Activated CD4-positive, alpha-beta T cell treated with anti-CD3 and anti-CD28 coated beads, Interleukin-2, amount 10 ng/mL, durations not matched to agents 7 days and 5 days (primary cell): ENCODE measurements around the gene MLPH. TPM values are rescaled to one million over a fixed set of nuclear protein-coding genes. Genes with fewer than 3 reads are reported as not detected.
A peak's percentile ranks its signal among the peaks of the same experiment; 100 is the strongest.

ENCODE experiments used
- CTCF ChIA-PET: fragments of 350-600 bp; sonication (Branson Sonifier 250); formaldehyde crosslinking; loops from one replicate; lab custom pipeline; 2021; ENCODE audit warnings: antibody characterized with exemption; lab: Charles Lee
- POLR2A ChIA-PET: fragments of 350-600 bp; sonication (Branson Sonifier 250); formaldehyde crosslinking; loops from one replicate; lab custom pipeline; 2021; ENCODE audit warnings: antibody characterized with exemption; lab: Charles Lee
- DNase-seq: peaks from one replicate; pipeline ENCODE4 v3.0.0-alpha.2; 2020
- H3K27ac Mint-ChIP-seq: one replicate; pipeline ENCODE4 v1.8.0; 2021; ENCODE audit warnings: mild to moderate bottlenecking, moderate library complexity, mixed read lengths
- H3K27me3 Mint-ChIP-seq: one replicate; pipeline ENCODE4 v1.8.0; 2021; ENCODE audit warnings: mixed read lengths
- H3K36me3 Mint-ChIP-seq: one replicate; pipeline ENCODE4 v1.8.0; 2021; ENCODE audit warnings: low read depth, mixed read lengths
- H3K4me1 Mint-ChIP-seq: one replicate; pipeline ENCODE4 v1.8.0; 2021; ENCODE audit warnings: mixed read lengths
- H3K4me3 Mint-ChIP-seq: one replicate; pipeline ENCODE4 v1.8.0; 2021; ENCODE audit warnings: mild to moderate bottlenecking, moderate library complexity, mixed read lengths
- H3K9me3 Mint-ChIP-seq: one replicate; pipeline ENCODE4 v1.8.0; 2021; ENCODE audit warnings: mixed read lengths
- total RNA-seq, 2 experiments: library from RNA; stranded (reverse); gene quantifications; one replicate each; pipeline ENCODE4 v1.2.3, GENCODE V29; 2021

Gene MLPH
- total RNA-seq, 2 experiments from 2014 or later = not detected

DNA sequence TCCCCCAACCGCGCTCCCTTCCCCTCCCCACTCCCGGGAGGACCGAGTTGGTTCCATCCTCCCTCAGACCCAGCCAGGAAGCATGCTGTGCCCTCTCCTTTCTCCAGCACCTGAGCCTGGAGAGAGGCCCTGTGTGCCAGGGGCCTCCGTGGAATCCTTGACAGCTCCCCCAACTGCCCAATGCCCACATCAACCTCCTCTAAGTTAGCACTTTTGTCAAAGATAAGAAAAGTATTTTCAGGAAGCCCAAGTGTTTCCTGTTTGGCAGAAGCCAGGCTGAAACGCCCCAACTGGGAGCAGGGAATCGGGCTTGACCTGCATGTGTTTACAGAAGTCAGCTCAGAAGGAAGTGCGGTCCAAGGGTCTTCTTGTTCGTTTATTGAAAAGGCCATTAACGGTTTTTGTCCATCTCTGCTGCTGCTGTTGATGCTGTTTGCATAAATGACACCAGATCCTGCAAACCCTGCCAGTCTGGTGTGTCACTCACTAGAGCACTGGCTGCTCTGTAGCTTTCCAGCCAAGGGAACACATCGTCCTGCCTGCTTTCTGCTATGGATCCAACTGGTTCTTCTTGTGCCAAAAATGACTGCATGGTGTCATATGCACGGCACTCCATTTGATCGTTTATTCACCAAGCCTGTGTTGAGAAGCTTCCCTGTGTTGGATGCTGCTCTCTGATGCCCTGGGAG lies 37.7 kb upstream of the MLPH start:
- ChIA-PET POLR2A (interaction anchor here (0.7 kb wide), 1 partner anchor 15 kb away, joined by 5 read pairs; no protein-coding TSS in a partner anchor), CTCF (interaction anchor here (1.1 to 1.3 kb wide), 2 partner anchors 28 to 123 kb away, joined by 3 to 4 read pairs; no protein-coding TSS in a partner anchor)
- H3K27ac Mint-ChIP-seq = no peak overlapping the region
- H3K4me3 Mint-ChIP-seq = no peak overlapping the region
- H3K36me3 Mint-ChIP-seq = no peaks in the 10 kb centered on the region
- no peaks in the 10 kb centered on the region for H3K4me1 Mint-ChIP-seq
- DNase-seq = no peak
- H3K9me3 Mint-ChIP-seq = peaks cover 3% of the 10 kb centered on the region
- no peaks in the 10 kb centered on the region for H3K27me3 Mint-ChIP-seq

DNA sequence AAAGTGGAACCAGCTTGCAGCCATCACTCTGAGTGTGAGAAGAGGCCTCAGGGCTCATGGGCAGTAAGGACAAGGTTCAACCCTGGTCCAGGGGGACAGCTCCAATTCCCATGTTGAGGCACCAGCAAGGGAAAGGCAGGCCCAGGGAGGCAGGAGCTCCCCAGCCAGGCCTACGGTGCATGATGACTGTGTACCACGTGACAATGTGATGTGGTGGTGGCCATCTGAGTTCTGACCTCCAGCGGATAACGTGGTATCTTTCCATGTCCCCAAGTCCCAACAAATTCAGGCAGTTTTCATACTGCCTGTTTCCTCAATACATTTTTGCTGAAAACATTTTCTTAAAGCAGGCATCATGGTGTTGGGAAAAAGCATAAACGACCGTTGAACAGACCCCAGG lies 36.9 kb upstream of the MLPH start:
- CTCF ChIA-PET = interaction anchor here (1.1 kb wide), 1 partner anchor 28 kb away, joined by 4 read pairs; no protein-coding TSS in a partner anchor

DNA sequence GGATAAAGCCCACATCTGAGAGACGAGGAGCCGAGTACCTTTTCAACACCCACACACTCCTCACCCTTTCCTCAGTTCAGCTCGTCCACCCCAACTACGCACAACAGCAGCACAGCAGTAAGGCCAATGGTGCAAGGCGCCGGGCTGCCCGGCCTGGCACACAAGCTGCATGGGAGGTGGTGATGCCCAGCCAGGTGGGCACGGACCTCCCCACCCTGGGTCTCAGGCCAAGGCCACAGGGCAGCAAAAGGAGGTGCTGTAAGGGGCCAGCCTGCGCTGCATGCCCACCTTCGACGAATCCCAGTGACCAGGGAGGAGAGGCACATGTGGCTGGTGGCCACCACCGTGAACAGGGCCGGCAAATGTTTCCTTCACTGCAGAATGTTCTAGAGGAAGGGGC lies 36.5 kb upstream of the MLPH start:
- H3K27ac Mint-ChIP-seq = no peak overlapping the region
- no peak overlapping the region for H3K4me3 Mint-ChIP-seq
- no peaks in the 10 kb centered on the region for H3K4me1 Mint-ChIP-seq
- ChIA-PET CTCF (interaction anchor here (1.1 kb wide), 1 partner anchor 29 kb away, joined by 4 read pairs; no protein-coding TSS in a partner anchor), POLR2A (interaction anchor here (0.6 kb wide), 1 partner anchor 42 kb away, joined by 7 read pairs; no protein-coding TSS in a partner anchor)
- H3K9me3 Mint-ChIP-seq = peaks cover 5% of the 10 kb centered on the region
- DNase-seq = no peak
- no peaks in the 10 kb centered on the region for H3K27me3 Mint-ChIP-seq
- no peaks in the 10 kb centered on the region for H3K36me3 Mint-ChIP-seq

More for the DNA sequence above, 36.9 kb upstream of the MLPH start:
- no peak overlapping the region for H3K27ac Mint-ChIP-seq
- no peaks in the 10 kb centered on the region for H3K27me3 Mint-ChIP-seq
- H3K4me1 Mint-ChIP-seq = no peaks in the 10 kb centered on the region
- DNase-seq = no peak
- no peaks in the 10 kb centered on the region for H3K36me3 Mint-ChIP-seq
- peaks cover 3% of the 10 kb centered on the region for H3K9me3 Mint-ChIP-seq
- H3K4me3 Mint-ChIP-seq = no peak overlapping the region
- POLR2A ChIA-PET = no interaction called here

DNA sequence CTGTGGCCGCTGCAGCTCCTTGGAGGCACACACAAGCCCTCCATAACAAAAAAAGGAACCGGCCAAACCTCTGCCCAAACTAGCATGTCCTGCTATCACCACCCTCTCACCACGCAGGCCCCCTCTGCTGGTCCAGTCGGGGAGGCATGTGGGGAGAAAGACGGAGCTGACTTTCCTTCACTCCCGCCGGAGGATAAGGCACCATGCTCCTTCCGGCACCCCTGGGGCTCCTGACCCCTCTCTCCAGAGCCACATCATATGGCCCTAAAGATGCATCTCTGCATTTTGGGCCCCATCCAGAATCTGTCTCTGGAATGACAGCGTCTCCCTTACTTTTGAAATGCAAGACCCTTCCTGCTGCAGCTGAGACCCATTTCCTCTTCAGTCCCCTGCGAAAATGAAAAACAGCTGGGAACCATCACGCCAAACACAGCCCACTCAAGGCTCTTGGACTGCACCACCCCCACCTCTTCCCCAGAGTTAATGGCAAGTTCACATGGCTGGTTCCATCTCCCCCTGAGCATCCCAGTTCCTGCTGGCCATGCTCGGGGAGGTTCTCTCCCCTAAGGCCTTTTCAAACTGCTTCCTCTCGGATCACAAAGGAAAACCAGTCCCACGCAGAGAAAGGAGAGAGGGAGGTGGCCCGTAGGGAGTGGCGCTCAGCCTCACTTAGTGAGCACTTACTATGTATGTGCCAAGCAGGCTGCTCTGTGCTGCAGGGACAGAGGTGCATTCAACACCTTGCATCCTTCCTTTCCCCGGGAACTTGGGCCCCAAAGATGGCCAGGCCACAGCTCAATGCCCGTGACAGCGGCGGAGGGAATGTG lies 35.2 kb upstream of the MLPH start:
- Mint-ChIP-seq H3K36me3 (no peaks in the 10 kb centered on the region), H3K4me1 (no peaks in the 10 kb centered on the region), H3K4me3 (no peak overlapping the region), H3K9me3 (peaks cover 8% of the 10 kb centered on the region), H3K27me3 (no peaks in the 10 kb centered on the region), H3K27ac (no peak overlapping the region)
- POLR2A ChIA-PET = no interaction called here
- CTCF ChIA-PET = interaction anchor here (1.0 to 1.3 kb wide), 2 partner anchors 30 to 61 kb away, joined by 3 to 6 read pairs; no protein-coding TSS in a partner anchor
- DNase-seq = no peak

DNA sequence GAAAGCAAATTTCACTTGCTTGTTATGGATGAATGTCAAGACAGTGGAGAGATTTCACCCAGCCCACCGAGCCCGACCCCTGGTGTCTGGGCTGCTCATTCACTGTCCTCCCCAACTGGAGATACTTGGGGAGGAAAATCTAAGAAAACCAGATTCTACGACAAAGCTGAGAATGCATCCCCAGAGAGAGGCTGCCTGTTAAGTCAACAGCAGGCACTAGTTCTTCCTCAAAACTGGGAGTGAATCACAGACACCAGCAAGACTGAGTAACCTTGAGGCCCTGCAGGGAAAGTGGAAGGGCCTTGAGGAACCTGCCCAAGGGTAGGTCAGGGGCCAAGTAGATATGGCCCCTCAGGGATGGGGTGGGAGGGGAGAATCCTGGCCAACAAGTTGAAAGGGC lies 34.2 kb upstream of the MLPH start:
- no peak for DNase-seq
- Mint-ChIP-seq H3K36me3 (no peaks in the 10 kb centered on the region), H3K27ac (no peak overlapping the region), H3K4me1 (peaks cover under 1% of the 10 kb centered on the region), H3K4me3 (no peak overlapping the region), H3K9me3 (peaks cover 13% of the 10 kb centered on the region), H3K27me3 (no peaks in the 10 kb centered on the region)
- ChIA-PET CTCF (interaction anchor here (1.7 kb wide), 1 partner anchor 10 kb away, joined by 3 read pairs; no protein-coding TSS in a partner anchor), POLR2A (no interaction called here)

DNA sequence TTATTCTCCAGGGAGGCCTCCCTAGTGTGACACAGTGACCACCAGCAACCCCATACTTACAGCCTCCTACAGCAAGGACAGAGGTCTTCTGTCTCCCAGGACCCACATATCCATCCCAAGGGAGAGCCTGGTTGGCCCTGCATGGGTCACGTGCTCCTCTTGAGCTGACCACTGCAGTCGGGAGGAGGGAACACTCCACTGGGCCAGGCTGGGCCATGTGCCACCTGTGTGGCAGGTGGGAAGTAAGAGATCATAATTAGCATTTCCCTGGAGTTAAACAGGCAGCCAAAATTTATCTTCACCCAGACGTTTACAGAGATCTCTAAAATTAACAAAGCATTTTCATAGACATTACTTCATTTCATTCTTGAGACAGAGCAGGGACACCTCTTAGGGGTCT lies 33.4 kb upstream of the MLPH start:
- Mint-ChIP-seq H3K9me3 (peaks cover 17% of the 10 kb centered on the region), H3K4me1 (peaks cover 8% of the 10 kb centered on the region), H3K4me3 (no peak overlapping the region), H3K27ac (no peak overlapping the region), H3K36me3 (no peaks in the 10 kb centered on the region), H3K27me3 (no peaks in the 10 kb centered on the region)
- ChIA-PET CTCF (interaction anchor here (1.7 kb wide), 1 partner anchor 11 kb away, joined by 3 read pairs; no protein-coding TSS in a partner anchor), POLR2A (no interaction called here)
- no peak for DNase-seq

DNA sequence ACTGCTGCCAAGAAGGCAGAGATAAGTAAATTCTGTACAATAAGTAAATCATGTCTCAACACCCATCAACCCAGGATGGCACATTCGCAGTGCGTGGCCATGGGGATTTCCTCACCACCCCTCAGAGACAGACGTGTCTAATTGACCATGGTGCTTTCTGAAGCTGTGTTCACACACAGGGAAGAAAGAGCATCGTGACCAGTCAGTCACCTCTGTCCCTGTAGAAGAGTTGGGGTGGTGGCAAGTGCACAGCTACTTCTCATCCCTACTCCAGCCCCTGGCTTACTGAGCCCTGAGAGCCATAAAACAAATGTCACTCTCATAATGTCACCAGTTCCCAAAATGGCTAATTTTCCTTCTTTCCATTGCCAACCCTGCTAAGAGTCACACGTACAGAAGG lies 31.3 kb upstream of the MLPH start:
- Mint-ChIP-seq H3K27ac (no peak overlapping the region), H3K9me3 (peaks cover 24% of the 10 kb centered on the region), H3K4me3 (no peak overlapping the region), H3K36me3 (no peaks in the 10 kb centered on the region), H3K27me3 (no peaks in the 10 kb centered on the region), H3K4me1 (peaks cover 19% of the 10 kb centered on the region)
- POLR2A ChIA-PET = no interaction called here
- no peak for DNase-seq
- CTCF ChIA-PET = no interaction called here

DNA sequence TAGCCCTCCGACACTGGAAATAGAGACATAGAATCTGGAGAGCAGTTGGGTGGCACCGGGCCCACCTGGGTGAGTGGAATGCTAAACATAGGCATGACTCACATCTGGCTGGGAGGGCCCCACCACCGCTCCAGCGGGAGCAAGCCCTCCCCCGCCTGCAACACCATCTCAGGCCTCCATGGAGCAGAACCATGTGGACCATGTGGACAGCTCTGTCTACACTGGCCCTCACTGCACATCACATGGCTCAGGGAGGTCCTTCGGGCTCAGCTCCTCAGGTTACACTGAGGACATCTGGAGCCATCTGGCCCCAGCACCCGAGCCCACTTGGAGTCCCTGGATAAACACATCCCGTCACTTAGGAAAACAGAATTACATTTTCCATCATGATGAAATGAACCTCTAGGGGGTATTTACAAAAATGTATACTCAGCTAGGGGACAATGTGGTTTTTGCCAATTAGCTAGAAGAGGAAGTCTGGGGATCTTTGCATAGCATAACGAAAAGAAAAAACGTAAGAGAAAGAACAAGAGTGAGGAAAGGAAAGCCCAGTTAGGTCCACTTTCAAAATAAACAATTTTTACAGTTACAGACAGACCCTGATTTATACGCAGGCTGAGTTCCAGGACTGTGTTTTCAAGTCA lies 30.7 kb upstream of the MLPH start:
- H3K27ac Mint-ChIP-seq = no peak overlapping the region
- no peaks in the 10 kb centered on the region for H3K27me3 Mint-ChIP-seq
- DNase-seq = no peak
- ChIA-PET POLR2A (no interaction called here), CTCF (no interaction called here)
- H3K36me3 Mint-ChIP-seq = no peaks in the 10 kb centered on the region
- H3K9me3 Mint-ChIP-seq = peaks cover 25% of the 10 kb centered on the region
- no peak overlapping the region for H3K4me3 Mint-ChIP-seq
- H3K4me1 Mint-ChIP-seq = peaks cover 19% of the 10 kb centered on the region

DNA sequence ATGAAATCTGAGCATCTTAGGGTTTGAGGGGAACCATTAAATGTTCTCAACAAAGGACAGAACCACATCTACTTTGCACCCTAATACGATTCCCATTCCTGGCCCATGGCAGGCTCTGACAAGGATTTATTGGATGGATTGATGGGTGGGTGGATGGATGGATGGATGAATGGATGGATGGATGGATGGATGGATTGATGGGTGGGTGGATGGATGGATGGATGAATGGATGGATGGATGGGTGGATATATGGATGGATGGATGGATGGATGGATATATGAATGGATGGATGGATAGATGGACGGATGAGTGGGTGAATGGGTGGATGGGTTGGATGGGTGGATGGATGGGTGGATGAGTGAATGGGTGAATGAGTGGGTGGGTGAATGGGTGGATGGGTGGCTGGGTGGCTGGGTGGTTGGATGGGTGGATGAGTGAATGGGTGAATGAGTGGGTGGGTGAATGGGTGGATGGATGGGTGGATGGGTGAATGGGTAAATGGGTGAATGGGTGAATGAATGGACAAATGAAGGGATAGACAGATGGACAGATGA lies 29.6 kb upstream of the MLPH start:
- no peak for DNase-seq
- Mint-ChIP-seq H3K27ac (no peak overlapping the region), H3K36me3 (no peaks in the 10 kb centered on the region), H3K9me3 (peaks cover 25% of the 10 kb centered on the region), H3K4me1 (peaks cover 19% of the 10 kb centered on the region), H3K4me3 (no peak overlapping the region), H3K27me3 (no peaks in the 10 kb centered on the region)
- CTCF ChIA-PET = interaction anchor here (1.5 kb wide), 1 partner anchor 18 kb away, joined by 6 read pairs; no protein-coding TSS in a partner anchor
- POLR2A ChIA-PET = no interaction called here

DNA sequence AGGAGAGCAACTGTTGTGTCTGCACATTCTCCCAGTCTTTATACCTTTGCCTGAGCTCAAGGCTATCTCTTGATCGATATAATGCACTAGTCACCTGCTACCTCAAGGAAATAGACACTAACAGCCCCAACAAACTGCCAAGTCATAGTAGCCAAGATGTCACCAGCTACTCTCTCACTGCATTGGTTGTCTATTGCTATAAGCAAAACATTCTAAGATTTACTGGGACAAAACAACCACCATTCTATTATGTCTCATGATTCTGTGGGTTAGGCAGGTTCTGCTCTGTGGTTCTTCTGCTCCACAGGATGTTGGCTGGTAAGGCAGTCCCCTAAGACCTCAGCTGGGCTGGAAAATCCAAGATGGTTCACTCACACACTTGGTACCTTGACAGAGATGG lies 28.5 kb upstream of the MLPH start:
- Mint-ChIP-seq H3K27ac (peak overlapping the region; percentile 15), H3K27me3 (no peaks in the 10 kb centered on the region), H3K4me1 (peaks cover 19% of the 10 kb centered on the region), H3K9me3 (peaks cover 25% of the 10 kb centered on the region), H3K4me3 (no peak overlapping the region), H3K36me3 (peaks cover 2% of the 10 kb centered on the region)
- CTCF ChIA-PET = interaction anchor here (1.2 to 1.5 kb wide), 4 partner anchors 15 to 37 kb away, joined by 4 to 7 read pairs (median 6); no protein-coding TSS in a partner anchor
- DNase-seq = no peak
- POLR2A ChIA-PET = no interaction called here

DNA sequence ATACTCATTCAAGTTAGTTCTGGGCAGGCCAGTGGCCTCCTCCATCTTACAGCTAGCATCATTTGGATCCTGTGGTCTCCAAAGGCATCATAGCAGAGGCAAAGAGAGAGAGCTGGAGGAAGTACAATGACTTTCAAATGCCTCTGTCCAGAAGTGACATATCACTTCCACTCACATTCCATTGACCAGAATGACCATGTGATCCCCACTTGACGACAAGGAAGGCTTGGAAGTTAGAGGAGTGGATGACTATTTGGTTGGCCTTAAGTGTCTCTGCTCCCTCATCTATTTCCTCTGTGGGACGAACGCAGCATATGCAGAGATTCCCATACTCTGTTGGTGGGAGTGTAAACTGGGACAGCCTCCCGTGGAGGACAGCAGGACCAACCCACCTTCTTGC lies 27.8 kb upstream of the MLPH start:
- peaks cover 19% of the 10 kb centered on the region for H3K4me1 Mint-ChIP-seq
- H3K36me3 Mint-ChIP-seq = peaks cover 2% of the 10 kb centered on the region
- no peak overlapping the region for H3K4me3 Mint-ChIP-seq
- ChIA-PET CTCF (interaction anchor here (1.2 to 1.5 kb wide), 3 partner anchors 14 to 38 kb away, joined by 4 to 7 read pairs (median 6); no protein-coding TSS in a partner anchor), POLR2A (no interaction called here)
- H3K27me3 Mint-ChIP-seq = no peaks in the 10 kb centered on the region
- peak overlapping the region; percentile 4 for H3K27ac Mint-ChIP-seq
- no peak for DNase-seq
- peaks cover 25% of the 10 kb centered on the region for H3K9me3 Mint-ChIP-seq

DNA sequence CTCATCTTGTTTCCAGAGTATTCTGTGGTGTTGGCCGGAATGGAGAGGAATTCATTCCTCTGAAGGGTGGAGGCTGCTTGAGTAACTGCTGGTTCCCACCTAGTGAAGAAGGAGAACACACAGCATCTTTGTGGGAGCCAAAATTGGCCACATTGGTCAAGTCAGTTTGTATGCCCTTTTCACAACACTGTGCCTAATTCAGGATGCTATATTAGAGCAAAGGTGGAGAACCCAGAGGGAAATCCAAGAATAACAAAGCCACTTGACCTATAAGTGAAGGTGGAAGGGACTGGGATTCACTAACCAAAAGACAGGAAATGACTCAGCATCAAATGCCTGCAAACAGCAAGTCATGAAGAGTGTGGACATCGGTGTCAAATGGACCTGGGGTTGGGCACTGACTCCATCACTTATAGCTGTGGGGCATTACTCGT lies 27.3 kb upstream of the MLPH start:
- ChIA-PET CTCF (no interaction called here), POLR2A (no interaction called here)
- peaks cover 19% of the 10 kb centered on the region for H3K4me1 Mint-ChIP-seq
- no peak overlapping the region for H3K27ac Mint-ChIP-seq
- H3K36me3 Mint-ChIP-seq = peaks cover 2% of the 10 kb centered on the region
- no peaks in the 10 kb centered on the region for H3K27me3 Mint-ChIP-seq
- no peak overlapping the region for H3K4me3 Mint-ChIP-seq
- peaks cover 25% of the 10 kb centered on the region for H3K9me3 Mint-ChIP-seq
- no peak for DNase-seq
